Stimulated activated CD4-positive, alpha-beta T cell treated with anti-CD3 and anti-CD28 coated beads, TNF-alpha, amount 100 ng/mL, for 48 hours (primary cell): ENCODE measurements around the gene RNPEP.
"Not testable (repeated sequence)": the region's sequence is repeated elsewhere in the genome, so short reads cannot be mapped to it uniquely, and the experiment has no call there.

ENCODE experiments used
- DNase-seq, 3 donors: peaks; one replicate each; pipeline ENCODE4 v3.0.0-alpha.2; 2020; ENCODE audit warnings: low read depth in 3 of 3

The RNPEP gene

DNA sequence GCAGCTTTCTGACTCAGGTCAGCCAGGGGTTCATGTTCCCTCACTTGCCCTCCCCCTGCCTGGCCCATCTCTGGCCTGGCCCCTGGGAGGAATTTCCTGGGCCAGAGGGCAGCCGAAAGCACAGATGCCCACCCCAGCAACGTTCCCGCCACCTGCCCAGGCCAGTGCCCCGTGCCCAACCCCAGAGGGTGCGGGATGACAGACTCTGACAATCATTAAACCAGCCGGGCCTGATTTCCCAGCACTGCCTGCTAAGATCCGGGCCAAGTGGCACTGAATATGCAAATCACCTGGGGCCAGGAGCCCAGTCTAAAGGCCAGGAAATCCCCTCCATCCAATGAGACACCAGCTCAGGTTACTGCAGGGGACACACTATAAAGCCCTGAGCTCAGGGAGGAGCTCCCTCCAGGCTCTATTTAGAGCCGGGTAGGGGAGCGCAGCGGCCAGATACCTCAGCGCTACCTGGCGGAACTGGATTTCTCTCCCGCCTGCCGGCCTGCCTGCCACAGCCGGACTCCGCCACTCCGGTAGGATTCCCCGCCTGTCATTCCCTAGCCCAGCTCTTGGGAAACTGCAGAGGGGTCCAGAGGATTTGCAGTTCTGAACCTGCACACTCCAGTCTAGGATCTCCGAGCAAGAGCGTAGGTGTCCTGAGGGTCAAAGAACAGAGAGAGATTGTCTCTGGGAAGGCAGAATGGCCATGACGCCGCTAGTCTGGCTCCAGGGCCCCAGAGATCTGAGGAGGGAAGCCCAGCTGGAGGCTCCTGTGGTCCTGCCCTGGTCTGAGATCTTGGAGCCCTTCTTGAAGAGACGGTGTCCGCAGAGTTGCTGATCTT lies 27.9 kb downstream of the RNPEP start, which contains the start of gene ELF3:
ELF3 (plus strand) TSS at position 408 of the 836 bp plus-strand sequence. CDS start 550 bp downstream, outside the sequence.
- DNase-seq = no peak

DNA sequence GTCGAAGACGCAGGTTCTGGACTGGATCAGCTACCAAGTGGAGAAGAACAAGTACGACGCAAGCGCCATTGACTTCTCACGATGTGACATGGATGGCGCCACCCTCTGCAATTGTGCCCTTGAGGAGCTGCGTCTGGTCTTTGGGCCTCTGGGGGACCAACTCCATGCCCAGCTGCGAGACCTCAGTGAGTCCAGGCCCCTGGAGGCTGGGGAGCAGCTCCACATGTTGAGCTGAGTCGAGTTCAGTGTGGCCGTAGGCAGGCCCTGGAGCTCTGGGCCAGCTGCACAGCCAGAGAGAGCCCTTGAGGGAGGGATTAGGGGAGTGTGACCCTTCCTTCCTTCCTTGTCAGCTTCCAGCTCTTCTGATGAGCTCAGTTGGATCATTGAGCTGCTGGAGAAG lies 29.5 kb downstream of the RNPEP start:
- no peak for DNase-seq

DNA sequence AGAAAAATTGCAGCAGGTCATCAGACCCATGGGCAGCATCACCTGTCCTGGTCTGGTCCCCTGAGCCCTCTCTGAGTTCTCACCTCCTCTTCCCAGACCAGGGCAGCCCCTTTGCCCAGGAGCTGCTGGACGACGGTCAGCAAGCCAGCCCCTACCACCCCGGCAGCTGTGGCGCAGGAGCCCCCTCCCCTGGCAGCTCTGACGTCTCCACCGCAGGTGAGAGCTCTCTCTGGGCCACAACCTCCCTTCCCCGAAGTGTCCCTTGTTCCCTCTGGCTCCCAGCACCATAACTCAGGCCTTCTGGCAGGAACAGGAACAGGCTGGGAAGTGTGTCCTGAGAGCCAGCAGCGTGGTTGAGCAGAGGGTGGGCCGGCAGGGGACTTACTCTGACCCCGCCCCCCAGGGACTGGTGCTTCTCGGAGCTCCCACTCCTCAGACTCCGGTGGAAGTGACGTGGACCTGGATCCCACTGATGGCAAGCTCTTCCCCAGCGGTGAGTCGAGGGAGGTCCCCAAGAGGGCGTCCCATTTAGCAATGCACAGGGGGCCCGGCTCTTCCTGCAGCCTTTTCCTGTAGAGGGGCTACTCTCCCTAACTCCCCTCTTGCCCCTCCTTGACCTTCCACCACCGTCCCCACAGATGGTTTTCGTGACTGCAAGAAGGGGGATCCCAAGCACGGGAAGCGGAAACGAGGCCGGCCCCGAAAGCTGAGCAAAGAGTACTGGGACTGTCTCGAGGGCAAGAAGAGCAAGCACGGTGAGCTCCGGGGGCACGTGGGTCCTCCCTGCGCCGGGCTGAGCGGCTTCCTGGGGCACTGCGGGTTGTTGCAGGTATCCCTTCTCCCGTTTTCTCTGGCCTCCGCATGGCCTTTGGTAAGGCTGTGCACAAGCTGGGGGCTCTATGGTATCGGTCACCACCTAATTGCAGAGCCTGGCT lies 30.4 kb downstream of the RNPEP start:
- no peak for DNase-seq

DNA sequence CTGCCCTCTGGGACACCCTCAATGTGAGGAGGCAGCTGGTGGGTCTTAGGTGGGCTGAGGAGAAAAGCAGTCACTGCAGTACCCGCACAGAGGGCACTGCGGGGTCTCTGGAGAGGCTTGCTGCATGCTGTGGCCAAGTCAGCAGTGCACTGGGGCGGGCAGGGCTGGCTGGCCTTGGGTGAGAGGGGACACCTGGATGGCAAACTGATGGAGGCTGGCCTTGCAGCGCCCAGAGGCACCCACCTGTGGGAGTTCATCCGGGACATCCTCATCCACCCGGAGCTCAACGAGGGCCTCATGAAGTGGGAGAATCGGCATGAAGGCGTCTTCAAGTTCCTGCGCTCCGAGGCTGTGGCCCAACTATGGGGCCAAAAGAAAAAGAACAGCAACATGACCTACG lies 31.2 kb downstream of the RNPEP start:
- no peak for DNase-seq

DNA sequence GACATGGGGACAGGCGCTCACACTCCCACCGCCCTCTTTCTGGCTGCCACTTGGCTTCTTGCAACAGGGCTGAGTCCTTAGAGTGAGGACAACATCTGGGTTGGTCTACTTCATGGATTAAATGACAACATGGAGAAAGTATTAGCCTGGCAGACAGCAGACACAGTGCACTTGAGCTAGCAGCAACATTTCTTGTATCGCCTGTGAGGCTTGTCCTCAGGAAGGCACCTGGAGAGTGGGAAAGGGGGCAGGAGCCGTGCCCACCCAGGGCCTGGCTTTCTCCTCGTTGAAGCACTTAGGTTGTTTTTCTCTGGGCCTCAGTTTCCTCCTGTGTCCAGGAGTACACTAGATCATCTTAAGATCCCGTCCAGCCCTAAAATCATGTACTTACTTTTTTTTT lies 31.6 kb downstream of the RNPEP start:
- no peak for DNase-seq

DNA sequence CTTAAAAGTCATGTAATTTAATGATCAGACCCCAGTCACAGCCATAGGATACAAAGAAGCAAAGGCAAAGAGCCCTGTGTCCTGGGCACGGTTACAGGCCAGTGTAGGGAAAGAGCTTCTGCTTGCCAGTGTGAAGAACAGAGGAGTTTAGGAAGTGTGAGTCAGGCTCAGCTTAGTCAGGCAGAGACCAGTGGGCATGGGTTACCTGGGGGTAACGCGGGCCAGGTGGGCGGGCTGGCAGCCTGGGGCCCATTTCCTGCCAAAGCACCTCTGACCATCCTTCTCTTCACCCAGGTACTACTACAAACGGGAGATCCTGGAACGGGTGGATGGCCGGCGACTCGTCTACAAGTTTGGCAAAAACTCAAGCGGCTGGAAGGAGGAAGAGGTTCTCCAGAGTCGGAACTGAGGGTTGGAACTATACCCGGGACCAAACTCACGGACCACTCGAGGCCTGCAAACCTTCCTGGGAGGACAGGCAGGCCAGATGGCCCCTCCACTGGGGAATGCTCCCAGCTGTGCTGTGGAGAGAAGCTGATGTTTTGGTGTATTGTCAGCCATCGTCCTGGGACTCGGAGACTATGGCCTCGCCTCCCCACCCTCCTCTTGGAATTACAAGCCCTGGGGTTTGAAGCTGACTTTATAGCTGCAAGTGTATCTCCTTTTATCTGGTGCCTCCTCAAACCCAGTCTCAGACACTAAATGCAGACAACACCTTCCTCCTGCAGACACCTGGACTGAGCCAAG lies 32.6 kb downstream of the RNPEP start:
- no peak for DNase-seq

DNA sequence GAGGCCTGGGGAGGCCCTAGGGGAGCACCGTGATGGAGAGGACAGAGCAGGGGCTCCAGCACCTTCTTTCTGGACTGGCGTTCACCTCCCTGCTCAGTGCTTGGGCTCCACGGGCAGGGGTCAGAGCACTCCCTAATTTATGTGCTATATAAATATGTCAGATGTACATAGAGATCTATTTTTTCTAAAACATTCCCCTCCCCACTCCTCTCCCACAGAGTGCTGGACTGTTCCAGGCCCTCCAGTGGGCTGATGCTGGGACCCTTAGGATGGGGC lies 33.2 kb downstream of the RNPEP start:
- no peak for DNase-seq

DNA sequence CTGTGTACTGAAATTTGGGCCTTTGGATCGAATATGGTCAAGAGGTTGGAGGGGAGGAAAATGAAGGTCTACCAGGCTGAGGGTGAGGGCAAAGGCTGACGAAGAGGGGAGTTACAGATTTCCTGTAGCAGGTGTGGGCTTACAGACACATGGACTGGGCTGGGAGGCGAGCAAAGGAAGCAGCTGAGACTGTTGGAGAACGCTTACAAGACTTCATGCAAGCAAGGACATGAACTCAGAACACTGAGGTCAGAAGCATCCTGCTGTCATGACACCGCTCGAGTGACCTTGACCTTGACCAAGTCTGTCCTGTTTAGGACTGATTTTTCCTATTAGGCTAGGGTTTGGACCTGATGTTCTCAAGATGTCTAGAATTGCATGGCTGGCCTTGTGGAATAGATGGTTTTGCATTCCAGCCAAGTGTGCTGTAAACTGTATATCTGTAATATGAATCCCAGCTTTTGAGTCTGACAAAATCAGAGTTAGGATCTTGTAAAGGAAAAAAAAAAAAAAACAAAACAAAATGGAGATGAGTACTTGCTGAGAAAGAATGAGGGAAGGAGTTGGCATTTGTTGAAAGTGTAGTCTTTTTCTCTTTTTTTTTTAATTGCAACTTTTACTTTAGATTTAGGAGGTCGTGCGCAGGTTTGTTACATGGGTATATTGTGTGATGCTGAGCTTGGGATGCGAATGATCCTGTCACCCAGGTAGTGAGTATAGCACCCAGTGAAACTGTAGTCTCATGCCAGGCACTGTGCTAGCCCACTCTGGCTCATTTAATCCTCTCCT lies 33.8 kb downstream of the RNPEP start:
- DNase-seq = no peak

DNA sequence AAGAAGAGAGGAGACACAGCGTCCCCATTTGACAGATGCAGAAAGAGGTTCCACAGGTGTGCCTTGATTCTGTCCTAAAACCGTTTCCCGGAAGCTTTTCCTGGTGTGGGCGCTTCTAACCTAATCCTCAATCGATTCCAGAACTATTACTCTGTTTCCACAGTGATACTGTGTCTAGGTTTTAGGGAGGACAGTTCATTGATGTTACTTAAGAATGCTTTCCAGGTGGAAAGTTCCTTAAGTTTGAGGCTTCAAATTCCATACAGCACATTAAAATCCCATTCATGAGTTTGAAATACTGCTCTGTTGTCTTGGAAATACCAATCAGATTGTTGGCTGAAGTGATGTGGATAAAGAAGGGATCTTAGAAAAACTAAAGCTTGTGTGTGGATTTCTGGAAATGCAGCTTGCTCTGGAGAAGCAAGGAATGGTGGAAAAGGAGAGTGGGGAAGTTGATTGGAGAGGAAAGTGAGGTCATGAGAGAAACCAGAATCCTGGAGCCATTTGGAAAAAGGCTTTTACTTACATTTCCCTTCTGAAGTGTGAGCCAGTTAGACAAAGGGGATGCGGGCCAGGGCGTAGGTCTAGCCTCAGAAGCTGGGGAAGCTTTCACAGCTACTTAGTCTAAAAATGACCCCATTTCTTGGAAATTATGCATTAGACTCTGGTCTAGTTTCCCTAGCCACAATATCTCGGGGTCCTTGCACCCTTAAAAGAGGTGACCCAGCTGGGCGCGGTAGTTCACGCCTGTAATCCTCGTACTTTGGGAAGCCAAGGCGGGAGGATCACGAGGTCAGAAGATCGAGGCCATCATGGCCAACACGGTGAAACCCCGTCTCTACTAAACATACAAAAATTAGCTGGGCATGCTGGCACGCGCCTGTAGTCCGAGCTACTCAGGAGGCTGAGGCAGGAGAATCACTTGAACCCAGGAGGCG lies 34.6 kb downstream of the RNPEP start:
- DNase-seq = no peak

DNA sequence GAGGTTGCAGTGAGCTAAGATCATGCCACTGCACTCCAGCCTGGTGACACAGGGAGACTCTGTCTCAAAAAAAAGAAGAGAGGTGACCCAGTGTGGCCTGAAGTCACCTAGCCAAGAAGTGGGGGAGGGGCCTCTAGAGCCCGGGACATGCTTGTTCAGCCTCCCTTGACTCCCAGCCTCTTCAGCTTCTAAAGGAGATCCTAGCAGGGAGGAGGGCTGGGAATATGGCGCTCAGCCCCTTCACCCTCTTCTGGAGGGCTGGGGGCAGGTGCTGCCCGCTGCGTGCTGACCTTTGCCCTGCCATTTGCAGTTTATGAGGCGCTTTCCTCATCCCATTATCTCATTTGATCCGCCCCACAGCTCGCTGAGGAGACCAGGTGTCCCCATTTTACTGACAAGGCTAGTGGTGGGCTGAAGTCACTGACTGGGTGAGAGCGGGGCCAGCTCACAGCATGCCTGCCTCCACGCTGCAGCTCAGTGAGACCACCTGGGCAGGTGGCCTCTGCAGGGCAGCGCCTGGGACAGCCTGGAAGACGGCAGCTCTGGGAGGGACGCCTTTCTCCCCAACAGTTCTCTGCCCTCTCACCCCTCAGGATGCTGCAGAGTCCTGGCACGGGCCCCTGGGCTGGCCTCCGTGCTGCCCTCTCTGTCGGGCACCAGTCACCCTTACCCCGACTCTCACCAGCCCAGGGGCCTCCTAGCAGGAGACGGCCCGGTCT lies 35.5 kb downstream of the RNPEP start:
- no peak for DNase-seq

DNA sequence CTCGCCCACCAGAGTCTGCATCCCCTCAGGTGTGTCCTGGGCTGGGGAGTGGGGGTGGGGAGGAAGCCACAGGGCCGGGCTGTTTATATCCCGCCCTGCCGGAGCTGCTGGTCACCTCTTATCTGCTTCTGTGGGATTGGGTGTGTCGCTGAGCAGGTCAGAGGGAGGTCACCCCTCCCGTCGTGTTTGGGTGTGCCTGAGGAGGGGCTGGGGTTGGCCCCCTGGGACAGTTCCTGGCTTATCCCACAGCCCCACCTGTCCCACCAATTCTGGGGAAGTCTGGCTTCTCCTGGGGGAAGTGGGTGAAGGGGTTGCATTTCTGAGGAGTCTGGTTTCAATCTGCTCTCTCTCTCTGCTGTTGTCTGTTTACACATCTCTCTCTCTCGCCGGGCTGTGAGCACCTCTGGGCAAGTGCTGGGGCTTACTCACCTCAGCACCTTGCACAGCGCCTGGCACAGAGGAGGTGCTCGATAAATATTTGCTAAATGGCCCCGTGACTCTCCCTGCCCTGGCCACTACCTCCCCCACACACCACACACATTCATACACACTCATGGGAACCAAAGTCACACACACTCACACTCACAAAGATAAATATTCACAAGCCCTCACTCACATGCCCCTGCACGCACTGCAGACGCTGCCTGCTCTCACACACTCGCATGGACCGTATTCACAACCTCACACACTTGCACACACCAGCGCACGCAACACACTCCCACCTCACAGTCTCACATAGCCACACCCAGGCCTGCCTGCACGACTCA lies 36.2 kb downstream of the RNPEP start:
- DNase-seq = no peak

DNA sequence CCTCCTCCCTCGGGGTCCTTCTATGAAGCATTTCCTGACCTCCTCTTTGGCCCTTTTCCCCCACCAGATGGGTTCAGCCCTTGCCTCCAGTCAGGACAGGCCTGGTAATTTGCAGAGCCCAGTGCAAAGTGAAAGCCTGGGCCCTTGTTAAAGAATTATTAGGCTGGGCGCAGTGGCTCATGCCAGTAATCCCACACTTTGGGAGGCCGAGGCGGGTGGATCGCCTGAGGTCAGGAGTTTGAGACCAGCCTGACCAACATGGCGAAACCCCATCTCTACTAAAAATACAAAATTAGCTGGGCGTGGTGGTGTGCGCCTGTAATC lies 36.7 kb downstream of the RNPEP start:
- DNase-seq = not testable (repeated sequence)

DNA sequence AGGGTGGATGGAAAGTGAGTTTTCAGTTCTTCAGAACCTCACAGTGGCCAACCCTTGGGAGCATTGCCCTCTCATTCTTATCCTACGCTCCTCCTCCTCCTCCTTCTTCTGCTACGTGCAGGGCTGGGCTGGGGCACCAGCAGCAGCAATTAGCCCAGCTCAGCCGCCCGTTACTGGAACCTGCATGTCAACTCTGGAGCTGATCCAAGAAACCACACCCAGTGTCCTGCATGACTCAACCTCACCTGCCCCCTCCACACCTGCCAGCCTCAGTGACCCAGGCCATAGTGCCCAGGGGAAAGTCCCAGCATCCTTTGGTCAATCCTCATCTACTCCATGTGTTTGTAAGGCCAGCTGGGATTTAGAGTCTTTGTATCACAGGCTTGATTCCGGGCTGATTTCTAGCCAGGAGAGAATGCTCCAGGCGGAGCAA lies 40.6 kb downstream of the RNPEP start:
- no peak for DNase-seq

DNA sequence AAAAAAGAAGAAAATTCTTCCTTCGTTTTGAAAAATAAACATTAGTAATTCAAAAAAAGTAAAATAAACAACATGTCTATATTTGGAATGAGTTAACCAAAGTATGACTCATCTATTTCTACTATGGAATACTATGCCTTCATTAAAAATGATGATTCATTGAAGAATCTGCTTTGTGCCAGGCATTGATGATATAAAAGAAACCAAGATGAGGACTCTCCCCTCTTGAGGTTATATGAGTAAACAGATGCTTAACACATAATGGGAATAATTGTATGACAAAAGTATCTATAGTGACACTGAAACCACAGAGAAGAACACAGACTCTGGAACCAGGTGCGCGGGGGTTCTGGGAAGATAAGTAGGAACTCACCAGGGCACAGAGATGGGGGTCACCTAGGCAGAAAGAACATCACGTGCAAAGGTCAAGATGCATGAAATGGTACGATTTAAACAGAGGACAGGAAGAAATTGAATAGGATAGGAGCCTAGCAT lies 46.8 kb downstream of the RNPEP start:
- DNase-seq = no peak

DNA sequence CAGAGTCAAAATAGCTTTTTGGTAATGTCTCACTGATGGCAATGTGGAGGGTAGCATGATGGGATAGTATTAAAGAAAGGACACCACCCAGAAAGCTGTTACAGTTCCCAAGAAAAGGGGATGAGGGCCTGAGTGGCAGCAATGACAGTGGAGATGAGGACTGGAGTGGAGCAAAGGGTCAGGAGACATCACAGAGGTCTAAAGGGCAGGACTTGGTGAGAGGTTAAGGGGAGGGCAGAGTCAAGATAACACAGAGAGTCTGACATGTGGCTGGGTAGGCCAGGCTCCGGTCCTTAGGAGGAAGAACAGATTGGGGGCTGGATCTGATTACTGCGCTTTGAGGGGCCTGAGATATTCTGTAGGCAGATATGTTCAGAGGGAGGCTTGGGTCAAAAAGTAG lies 47.3 kb downstream of the RNPEP start:
- no peak for DNase-seq

DNA sequence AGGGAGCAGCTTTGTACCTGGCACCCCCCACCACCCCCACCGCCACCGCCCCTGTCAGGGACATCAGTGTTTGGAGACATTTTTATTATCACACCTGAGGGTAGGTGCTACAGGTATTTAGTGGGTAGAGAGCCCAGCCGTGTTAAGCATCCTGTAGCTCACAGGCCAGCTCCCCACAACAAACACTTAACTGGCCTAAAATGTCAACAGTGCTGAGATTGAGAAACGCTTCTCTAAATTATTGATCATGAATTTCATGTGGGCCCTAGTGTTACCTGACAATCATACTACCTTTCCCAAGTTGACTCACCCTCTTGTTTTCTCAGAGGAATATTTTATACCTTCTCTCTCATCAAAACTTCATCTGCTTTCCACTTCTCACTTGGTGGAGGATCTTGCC lies 49.3 kb downstream of the RNPEP start:
- no peak for DNase-seq

DNA sequence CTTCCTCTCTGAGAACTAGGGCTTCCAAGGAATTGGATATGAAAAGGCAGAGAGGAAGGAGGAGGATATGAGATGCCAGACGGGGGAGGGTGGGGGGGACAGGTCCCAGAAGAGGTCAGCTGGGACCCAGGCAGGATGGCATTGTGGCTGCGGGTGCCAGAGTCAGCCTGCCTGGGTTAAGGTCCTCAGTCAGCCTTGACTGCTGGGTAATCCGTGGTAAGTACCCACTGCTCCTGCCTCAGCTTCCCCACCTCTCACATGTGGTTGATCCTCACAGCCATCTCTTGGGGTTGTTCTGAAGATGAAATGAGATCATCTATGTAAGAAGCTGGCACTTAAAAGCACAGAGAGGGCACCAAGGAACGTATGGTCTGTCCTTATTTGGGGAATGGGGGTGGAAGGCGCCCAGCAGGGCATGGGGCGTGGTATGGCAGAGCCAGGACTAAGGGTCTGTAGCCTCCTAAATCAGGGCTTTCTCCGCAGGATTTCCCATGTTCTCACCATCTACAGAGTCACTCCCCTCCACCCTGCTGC lies 51.8 kb downstream of the RNPEP start:
- DNase-seq = no peak

DNA sequence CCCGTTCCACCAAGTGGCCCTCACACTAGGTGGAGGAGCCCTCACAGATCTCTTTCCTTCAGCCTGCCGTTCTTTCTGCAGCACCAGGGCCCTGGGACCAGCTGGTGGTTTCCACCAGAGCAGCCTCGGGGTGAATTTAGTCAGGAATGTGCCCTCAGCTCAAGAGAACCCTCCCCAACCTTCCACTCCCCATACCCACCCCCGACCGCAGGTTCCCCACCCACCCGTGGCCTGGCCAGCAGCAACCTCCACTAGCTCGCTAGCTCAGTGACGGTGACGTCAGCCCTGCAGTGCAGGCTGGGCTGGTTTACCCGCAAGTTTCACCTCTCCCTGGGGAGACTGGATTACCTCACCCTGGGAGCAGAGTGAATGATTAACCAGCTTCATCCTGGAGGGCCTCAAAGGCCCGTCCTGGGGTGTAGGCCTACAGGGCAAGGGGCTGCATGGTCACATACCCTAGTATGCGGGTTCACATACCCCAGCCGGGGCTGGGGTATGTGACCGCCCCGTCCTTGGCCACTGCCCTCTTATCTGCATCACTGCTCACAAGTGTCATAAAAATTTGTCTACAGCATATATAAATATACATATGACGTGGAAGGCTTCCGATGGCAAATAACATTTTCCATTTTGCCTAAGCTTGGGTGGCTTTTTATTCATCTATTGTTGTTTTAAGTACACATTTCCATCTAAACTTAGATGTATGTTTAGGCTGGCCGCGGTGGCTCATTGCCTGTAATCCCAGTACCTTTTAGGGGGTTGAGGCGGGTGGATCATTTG lies 52.4 kb downstream of the RNPEP start:
- DNase-seq = no peak
